ENCODE data around the gene TDRD12.

TDRD12 gene, protein sequence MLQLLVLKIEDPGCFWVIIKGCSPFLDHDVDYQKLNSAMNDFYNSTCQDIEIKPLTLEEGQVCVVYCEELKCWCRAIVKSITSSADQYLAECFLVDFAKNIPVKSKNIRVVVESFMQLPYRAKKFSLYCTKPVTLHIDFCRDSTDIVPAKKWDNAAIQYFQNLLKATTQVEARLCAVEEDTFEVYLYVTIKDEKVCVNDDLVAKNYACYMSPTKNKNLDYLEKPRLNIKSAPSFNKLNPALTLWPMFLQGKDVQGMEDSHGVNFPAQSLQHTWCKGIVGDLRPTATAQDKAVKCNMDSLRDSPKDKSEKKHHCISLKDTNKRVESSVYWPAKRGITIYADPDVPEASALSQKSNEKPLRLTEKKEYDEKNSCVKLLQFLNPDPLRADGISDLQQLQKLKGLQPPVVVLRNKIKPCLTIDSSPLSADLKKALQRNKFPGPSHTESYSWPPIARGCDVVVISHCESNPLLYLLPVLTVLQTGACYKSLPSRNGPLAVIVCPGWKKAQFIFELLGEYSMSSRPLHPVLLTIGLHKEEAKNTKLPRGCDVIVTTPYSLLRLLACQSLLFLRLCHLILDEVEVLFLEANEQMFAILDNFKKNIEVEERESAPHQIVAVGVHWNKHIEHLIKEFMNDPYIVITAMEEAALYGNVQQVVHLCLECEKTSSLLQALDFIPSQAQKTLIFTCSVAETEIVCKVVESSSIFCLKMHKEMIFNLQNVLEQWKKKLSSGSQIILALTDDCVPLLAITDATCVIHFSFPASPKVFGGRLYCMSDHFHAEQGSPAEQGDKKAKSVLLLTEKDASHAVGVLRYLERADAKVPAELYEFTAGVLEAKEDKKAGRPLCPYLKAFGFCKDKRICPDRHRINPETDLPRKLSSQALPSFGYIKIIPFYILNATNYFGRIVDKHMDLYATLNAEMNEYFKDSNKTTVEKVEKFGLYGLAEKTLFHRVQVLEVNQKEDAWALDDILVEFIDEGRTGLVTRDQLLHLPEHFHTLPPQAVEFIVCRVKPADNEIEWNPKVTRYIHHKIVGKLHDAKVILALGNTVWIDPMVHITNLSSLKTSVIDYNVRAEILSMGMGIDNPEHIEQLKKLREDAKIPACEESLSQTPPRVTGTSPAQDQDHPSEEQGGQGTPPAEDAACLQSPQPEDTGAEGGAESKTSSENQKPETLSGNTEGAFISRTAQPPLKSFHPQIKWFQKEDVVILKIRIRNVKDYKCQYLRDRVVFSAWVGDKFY (N-terminal part only)

GRCh38 chr19:32719611-32720059, at the start of gene TDRD12:
TSS of gene TDRD12 (plus strand) at chr19:32719767. CDS start at chr19:32720073, 306 bp downstream.
- in situ Hi-C loops (cut with MboI; ENCODE audit: low pct_unique_long_range_greater_than_20kb, low sequenced_read_pairs, unreplicated experiment): no loop called here
- TF ChIP-seq CTCF (IDR thresholded peaks at IDR 0.05; ENCODE audit: extremely low read depth, insufficient read depth, missing control alignments): peak; percentile 28
- no peak for DNase-seq (ENCODE audit: low spot score)

- DNase-seq (ENCODE audit: low spot score): no peak
- TF ChIP-seq CTCF (IDR thresholded peaks at IDR 0.05; ENCODE audit: extremely low read depth, insufficient read depth, missing control alignments): no peak
These were observed 47.5 kb upstream of the TDRD12 start for GRCh38 chr19:32671883-32672593.

GRCh38 chr19:32672841-32673240, 46.7 kb upstream of the TDRD12 start:
- in situ Hi-C loops (cut with MboI; ENCODE audit: low pct_unique_long_range_greater_than_20kb, low sequenced_read_pairs, unreplicated experiment): no loop called here
- no peak for TF ChIP-seq CTCF (IDR thresholded peaks at IDR 0.05; ENCODE audit: extremely low read depth, insufficient read depth, missing control alignments)
- no peak for DNase-seq (ENCODE audit: low spot score)

More at GRCh38 chr19:32671883-32672593, 47.5 kb upstream of the TDRD12 start:
- in situ Hi-C loops (cut with MboI; ENCODE audit: low pct_unique_long_range_greater_than_20kb, low sequenced_read_pairs, unreplicated experiment): no loop called here

DNA sequence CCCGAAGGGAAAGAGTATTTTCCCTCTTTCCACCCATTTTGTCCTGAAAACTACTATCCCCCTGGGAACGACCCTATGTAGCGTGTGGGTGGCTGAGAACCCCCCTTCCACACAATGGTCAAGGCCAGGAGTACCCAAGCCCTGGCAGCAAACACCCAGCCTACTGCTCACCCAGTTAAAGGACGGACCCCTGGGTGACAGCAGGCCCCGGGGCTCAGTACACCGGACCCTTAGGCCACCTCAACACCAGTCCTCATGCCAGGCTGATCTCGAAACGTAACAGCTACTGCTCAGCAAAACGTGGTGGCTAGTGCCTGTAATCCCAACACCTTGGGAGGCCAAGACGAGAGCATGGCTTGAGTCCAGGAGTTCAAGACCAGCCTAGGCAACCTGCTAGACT, 46.0 kb upstream of the TDRD12 start:
- peak; percentile 2 for DNase-seq (ENCODE audit: low spot score)
- in situ Hi-C loops (cut with MboI; ENCODE audit: low pct_unique_long_range_greater_than_20kb, low sequenced_read_pairs, unreplicated experiment): no loop called here
- no peak for TF ChIP-seq CTCF (IDR thresholded peaks at IDR 0.05; ENCODE audit: extremely low read depth, insufficient read depth, missing control alignments)

DNA sequence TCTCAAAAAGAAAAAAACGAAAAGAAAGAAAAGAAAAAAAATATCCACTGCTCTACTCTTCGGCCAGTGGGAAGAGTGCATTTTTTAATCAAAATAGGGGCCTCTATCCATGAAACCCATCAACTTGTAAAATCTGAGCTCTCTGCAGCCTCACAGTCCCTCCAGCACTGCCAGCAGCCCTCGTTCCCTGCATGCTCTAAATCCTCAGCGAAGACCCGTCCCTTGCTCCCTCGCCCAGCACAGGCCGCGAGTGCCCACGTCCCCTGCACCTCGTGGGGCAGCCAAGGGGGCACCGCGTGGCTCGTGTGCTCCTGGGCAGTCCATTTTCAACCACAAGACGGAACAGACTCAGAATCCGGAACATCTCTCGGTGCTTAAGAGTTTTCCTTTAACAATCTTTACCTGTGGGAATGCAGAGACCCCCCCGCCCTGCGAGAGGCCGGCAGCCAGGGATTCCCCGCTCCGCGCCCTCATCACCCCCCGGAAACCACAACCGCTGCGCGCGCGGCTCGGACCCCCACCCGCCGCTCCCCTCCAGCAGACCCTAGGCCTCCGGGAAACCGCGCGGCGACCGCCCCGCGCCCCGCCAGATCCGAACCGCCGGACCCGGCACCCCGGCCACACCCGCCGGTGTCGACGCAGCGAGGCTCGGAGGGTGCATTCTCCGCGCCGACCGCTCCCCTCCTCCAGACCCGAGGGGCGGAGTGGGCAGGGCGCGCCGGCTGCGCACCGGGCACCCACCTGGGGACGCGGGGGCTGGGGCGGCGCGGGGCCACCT, 45.2 kb upstream of the TDRD12 start:
- peak; percentile 10 for DNase-seq (ENCODE audit: low spot score)
- no peak for TF ChIP-seq CTCF (IDR thresholded peaks at IDR 0.05; ENCODE audit: extremely low read depth, insufficient read depth, missing control alignments)
- in situ Hi-C loops (cut with MboI; ENCODE audit: low pct_unique_long_range_greater_than_20kb, low sequenced_read_pairs, unreplicated experiment): no loop called here
